Tibial nerve (tissue), 4 donors: ENCODE results near the gene HSDL2. TPM values are rescaled to one million over a fixed set of nuclear protein-coding genes. Genes with fewer than 3 reads are reported as not detected.

Source experiments
- DNase-seq, 2 donors: peaks; one replicate each; pipeline ENCODE4 v3.0.0-alpha.2; 2019; ENCODE audit warnings: low spot score in 2 of 2
- H3K27ac ChIP-seq, 4 donors: fragments of 200-600 bp; sonication (generic) in 3 of 4; one replicate each; pipeline ENCODE4 v1.5.1; 2017 to 2019; ENCODE audit warnings: mild to moderate bottlenecking in 1 of 4
- H3K27me3 ChIP-seq, 2 donors: fragments of 200-600 bp; sonication (generic) in 1 of 2; one replicate each; pipeline versions ENCODE4 v1.5.1 to v1.6.0; 2017 to 2019
- H3K36me3 ChIP-seq, 3 donors: fragments of 200-600 bp; sonication (generic); one replicate each; pipeline ENCODE4 v1.5.1; 2018 to 2019
- H3K4me1 ChIP-seq, 4 donors: fragments of 200-600 bp; sonication (generic) in 3 of 4; one replicate each; pipeline ENCODE4 v1.5.1; 2017 to 2019
- H3K4me3 ChIP-seq, 4 donors: fragments of 200-600 bp; sonication (generic) in 3 of 4; one replicate each; pipeline ENCODE4 v1.5.1; 2017 to 2019; ENCODE audit warnings: mild to moderate bottlenecking in 1 of 4, moderate library complexity in 1 of 4
- H3K9me3 ChIP-seq, 4 donors: fragments of 200-600 bp; sonication (generic) in 3 of 4; one replicate each; pipeline ENCODE4 v1.5.1; 2017 to 2019
- EP300 ChIP-seq, 2 donors: sonication (generic); formaldehyde crosslinking; IDR thresholded peaks; one replicate each; pipeline ENCODE4 v1.6.1; 2017; ENCODE audit warnings: antibody characterized with exemption in 2 of 2, mild to moderate bottlenecking in 1 of 2
- POLR2A ChIP-seq, 2 donors: fragments of 450-650 bp; IDR thresholded peaks; one replicate each; pipeline ENCODE4 v1.6.1; 2017; ENCODE audit warnings: antibody characterized with exemption in 2 of 2, mild to moderate bottlenecking in 2 of 2, moderate library complexity in 2 of 2
- WGBS, 2 donors: methylation state at CpG; one replicate each; pipeline ENCODE4 v1.1.5; 2018; 5-methylcytosine and 5-hydroxymethylcytosine counted together
- total RNA-seq, 4 donors: library from RNA; depleted of rRNA; stranded (reverse); fragments of >200 nt; gene quantifications; one replicate each; pipeline ENCODE4 v1.1.0, GENCODE V29; 2016
- TF ChIP-seq, protein P1 (sequence below), 5 experiments: fragments of 200-600 bp in 3 of 5; fragments of 450-650 bp in 2 of 5; sonication (generic) in 3 of 5; IDR thresholded peaks; one replicate each; pipeline ENCODE4 v1.5.1; 2016 to 2019; ENCODE audit warnings: antibody characterized with exemption in 5 of 5, mild to moderate bottlenecking in 3 of 5, moderate library complexity in 2 of 5

Gene HSDL2
- total RNA-seq, 4 donors from 2014 or later, result 34.1 to 48.9 (median 37.7) TPM

DNA sequence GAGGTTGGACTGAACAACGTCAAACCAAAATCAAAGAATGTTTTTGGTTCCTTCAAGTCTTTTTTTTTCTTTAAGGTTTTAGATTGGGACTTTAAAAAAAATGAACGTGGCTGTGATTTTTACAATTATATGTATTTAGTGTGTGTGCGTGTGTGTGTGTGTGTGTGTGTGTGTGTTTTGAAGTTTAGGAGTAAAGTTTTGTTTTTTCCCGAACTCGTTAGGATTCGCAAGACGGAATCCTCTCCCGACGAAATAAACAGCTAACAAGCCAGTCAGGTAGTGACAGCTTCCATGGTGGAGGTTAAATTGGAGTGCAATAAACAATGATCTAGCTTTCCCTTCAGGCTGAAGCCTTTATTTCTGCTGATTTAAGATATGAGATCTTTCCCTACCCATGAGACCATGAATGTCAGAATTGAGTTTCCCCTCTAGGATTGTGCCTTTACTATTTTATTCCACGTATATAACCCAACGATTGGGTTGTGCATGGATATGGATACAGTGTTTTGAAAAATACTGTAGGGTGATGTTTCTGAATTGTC is 108.0 kb downstream of the HSDL2 start:
- 31 to 33% methylated on average over 11 of the region's 11 CpGs for WGBS, 2 donors
- TF ChIP-seq POLR2A (IDR thresholded peaks at IDR 0.05) (no peak), EP300 (IDR thresholded peaks at IDR 0.05) (no peak)
- TF ChIP-seq, protein P1, sequence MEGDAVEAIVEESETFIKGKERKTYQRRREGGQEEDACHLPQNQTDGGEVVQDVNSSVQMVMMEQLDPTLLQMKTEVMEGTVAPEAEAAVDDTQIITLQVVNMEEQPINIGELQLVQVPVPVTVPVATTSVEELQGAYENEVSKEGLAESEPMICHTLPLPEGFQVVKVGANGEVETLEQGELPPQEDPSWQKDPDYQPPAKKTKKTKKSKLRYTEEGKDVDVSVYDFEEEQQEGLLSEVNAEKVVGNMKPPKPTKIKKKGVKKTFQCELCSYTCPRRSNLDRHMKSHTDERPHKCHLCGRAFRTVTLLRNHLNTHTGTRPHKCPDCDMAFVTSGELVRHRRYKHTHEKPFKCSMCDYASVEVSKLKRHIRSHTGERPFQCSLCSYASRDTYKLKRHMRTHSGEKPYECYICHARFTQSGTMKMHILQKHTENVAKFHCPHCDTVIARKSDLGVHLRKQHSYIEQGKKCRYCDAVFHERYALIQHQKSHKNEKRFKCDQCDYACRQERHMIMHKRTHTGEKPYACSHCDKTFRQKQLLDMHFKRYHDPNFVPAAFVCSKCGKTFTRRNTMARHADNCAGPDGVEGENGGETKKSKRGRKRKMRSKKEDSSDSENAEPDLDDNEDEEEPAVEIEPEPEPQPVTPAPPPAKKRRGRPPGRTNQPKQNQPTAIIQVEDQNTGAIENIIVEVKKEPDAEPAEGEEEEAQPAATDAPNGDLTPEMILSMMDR (IDR thresholded peaks at IDR 0.05), result no peak
- Histone ChIP-seq H3K4me1 (peaks cover 0 to 15% (median 2%) of the 10 kb centered on the region in 4 donors), H3K4me3 (peak overlapping the region; percentile 55 to 91 (median 84)), H3K9me3 (no peaks in the 10 kb centered on the region), H3K27me3 (no peaks in the 10 kb centered on the region), H3K27ac (peak overlapping the region in 1 of 4 donors; percentile 78), H3K36me3 (peaks cover 0 to 3% (median 0%) of the 10 kb centered on the region in 3 donors)
- no peak for DNase-seq

DNA sequence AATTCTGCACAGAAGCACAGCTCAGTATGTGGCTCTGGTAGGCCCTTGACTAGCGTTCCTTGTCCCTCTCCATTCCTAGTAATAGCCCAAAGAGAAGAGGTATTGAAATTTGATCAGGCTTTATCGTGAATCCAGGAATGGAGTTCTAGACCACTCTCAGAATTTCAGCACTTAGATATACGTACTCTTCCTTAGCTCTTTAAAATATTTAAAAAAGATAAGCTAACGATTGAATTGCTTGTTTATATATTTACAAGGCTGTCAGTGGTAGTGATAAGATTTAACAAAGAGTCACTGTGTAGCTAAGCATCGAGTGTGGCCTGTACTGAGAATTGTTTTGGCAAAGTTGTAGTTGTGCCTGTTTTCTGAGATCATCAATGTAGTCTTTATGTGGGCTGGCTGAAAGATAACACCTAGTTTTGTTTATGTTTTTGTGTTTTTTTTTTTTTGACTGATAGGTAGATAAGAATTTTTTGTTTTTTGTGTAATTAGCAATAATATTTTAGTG is 109.2 kb downstream of the HSDL2 start:
- Histone ChIP-seq H3K4me3 (no peak overlapping the region), H3K36me3 (peaks cover 0 to 14% (median 0%) of the 10 kb centered on the region in 3 donors), H3K9me3 (peaks cover 0 to 11% (median 0%) of the 10 kb centered on the region in 4 donors), H3K27ac (no peak overlapping the region), H3K4me1 (peaks cover 0 to 15% (median 2%) of the 10 kb centered on the region in 4 donors), H3K27me3 (no peaks in the 10 kb centered on the region)
- 56 to 61% methylated on average over 5 of the region's 5 CpGs for WGBS, 2 donors
- no peak for DNase-seq
- TF ChIP-seq EP300 (IDR thresholded peaks at IDR 0.05) (no peak), POLR2A (IDR thresholded peaks at IDR 0.05) (no peak)
- TF ChIP-seq, protein P1 (IDR thresholded peaks at IDR 0.05), result no peak

DNA sequence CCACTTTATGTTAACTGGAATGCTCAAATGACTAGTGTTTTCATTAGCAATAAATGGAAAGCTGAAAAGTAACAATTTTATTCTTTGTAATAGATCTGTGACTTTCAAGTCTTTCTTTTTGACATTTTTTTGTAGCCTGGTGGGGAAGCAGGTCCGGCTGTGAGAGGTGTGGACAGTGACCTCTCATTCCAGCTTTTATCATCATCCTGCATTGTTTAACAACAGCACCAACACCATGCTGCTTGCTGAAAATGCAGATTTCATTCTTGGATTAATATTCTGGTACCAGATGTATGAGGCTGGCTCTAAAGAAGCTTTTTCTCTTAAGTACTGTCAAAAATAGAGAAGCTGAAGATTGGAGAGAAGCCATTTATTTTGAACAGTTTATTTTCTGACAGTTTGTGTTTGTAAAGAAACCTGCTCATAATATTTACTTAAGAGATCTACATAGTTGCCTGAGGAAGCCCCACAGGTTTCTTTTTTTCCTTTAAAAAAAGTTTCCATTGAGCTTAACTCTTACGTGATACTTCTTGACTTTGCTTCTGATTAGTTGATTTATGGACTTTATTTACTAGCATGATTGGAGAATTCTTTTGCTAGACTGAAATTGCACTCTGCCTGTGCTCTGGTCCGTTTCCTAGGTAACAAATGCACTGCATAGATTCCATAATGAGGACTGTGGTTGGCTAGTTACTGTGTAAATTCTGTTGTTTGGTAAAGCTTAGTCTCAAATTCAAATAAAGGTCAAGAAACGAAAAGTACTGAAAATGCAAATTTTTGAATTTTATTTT is 110.2 kb downstream of the HSDL2 start:
- H3K4me3 ChIP-seq, result no peak overlapping the region
- TF ChIP-seq, protein P1 (IDR thresholded peaks at IDR 0.05), result no peak
- TF ChIP-seq POLR2A (IDR thresholded peaks at IDR 0.05) (no peak), EP300 (IDR thresholded peaks at IDR 0.05) (no peak)
- H3K36me3 ChIP-seq, result peaks cover 0 to 24% (median 0%) of the 10 kb centered on the region in 3 donors
- no peaks in the 10 kb centered on the region for H3K27me3 ChIP-seq
- peaks cover 0 to 15% (median 2%) of the 10 kb centered on the region in 4 donors for H3K4me1 ChIP-seq
- peaks cover 0 to 20% (median 4%) of the 10 kb centered on the region in 4 donors for H3K9me3 ChIP-seq
- WGBS, 2 donors, result 63 to 66% methylated on average over 4 of the region's 4 CpGs
- H3K27ac ChIP-seq, result no peak overlapping the region
- no peak for DNase-seq

DNA sequence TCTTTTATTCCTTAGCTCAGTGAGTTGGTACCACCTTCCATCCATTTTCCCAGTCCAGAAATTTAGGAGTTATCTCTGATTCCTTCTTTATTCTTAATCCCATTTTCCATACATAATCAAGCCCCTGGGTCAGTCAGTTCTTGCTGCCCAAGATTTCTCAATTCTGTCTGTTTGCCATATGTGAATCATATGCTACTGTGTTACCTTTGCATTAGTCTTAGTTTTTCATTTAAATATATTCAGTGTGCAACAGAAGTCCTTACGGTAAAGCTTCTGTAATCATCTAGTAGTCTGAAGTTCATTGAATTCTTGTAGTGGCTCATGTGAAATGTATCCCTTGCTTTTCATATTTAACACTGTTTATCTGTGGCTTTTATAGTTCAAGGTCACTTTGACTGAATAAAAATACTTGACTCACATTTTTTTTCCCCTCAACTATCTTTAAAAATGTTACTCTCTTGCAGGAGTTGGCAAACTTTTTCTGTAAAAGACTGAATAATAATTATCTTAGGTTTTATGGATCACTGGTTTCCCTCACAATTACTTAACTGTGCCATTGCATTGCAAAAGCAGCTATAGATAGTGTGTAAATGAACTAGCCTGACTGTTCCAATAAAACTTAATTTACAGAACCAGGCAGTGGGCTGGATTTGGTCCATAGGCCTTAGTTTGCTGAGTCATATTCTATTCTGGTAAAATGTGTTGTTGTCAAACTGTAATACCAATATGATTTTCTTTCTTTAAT is 113.7 kb downstream of the HSDL2 start:
- WGBS, 2 donors, result 83 to 86% methylated on average over 1 of the region's 1 CpG
- DNase-seq, result no peak
- peaks cover 0 to 24% (median 0%) of the 10 kb centered on the region in 3 donors for H3K36me3 ChIP-seq

More for the DNA sequence above, 113.7 kb downstream of the HSDL2 start:
- Histone ChIP-seq H3K9me3 (peaks cover 0 to 21% (median 4%) of the 10 kb centered on the region in 4 donors), H3K4me1 (peaks cover 0 to 7% (median 0%) of the 10 kb centered on the region in 4 donors), H3K27ac (no peak overlapping the region), H3K27me3 (no peaks in the 10 kb centered on the region), H3K4me3 (no peak overlapping the region)
- TF ChIP-seq POLR2A (IDR thresholded peaks at IDR 0.05) (no peak), EP300 (IDR thresholded peaks at IDR 0.05) (no peak)
- TF ChIP-seq, protein P1 (IDR thresholded peaks at IDR 0.05), result no peak
